Loucy (cell line): ENCODE data around the gene CHI3L1.

Experiments used
- EZH2phosphoT487 ChIP-seq: fragments of 200-600 bp; IDR thresholded peaks from 2 replicates; pipeline ENCODE4 v1.6.1; 2018; ENCODE audit warnings: antibody characterized with exemption, mild to moderate bottlenecking, moderate library complexity, borderline replicate concordance
- TF ChIP-seq, protein P1 (sequence below): fragments of 200-600 bp; sonication (generic); conservative IDR thresholded peaks from 2 replicates; pipeline ENCODE4 v1.5.1; 2014; ENCODE audit warnings: mild to moderate bottlenecking, antibody characterized with exemption, low read length

DNA sequence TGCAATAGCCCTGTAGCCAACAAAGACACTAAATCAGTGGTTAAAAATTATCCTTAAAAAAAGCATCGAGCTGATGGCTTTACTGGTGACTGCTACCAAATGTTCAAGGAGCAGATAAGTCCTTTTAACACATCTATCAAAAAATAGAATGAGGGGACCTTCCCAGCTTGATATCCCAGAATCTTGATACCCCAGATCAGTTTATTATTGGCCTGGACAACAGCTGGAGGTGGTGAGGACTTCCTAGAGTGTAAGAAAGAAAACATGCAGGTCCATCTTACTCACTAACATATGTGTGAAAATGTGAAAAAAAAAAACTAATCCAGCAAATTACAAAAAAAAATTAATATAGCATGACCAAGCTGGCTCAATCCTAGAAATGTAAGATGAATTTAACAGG lies 21.7 kb upstream of the CHI3L1 start:
- TF ChIP-seq, protein P1, sequence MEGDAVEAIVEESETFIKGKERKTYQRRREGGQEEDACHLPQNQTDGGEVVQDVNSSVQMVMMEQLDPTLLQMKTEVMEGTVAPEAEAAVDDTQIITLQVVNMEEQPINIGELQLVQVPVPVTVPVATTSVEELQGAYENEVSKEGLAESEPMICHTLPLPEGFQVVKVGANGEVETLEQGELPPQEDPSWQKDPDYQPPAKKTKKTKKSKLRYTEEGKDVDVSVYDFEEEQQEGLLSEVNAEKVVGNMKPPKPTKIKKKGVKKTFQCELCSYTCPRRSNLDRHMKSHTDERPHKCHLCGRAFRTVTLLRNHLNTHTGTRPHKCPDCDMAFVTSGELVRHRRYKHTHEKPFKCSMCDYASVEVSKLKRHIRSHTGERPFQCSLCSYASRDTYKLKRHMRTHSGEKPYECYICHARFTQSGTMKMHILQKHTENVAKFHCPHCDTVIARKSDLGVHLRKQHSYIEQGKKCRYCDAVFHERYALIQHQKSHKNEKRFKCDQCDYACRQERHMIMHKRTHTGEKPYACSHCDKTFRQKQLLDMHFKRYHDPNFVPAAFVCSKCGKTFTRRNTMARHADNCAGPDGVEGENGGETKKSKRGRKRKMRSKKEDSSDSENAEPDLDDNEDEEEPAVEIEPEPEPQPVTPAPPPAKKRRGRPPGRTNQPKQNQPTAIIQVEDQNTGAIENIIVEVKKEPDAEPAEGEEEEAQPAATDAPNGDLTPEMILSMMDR, result no peak
- no peak for TF ChIP-seq EZH2phosphoT487
